Type B pancreatic cell (in vitro differentiated cells): ENCODE measurements around the gene SIPA1L3. TPM values are rescaled to one million over a fixed set of nuclear protein-coding genes. Genes with fewer than 3 reads are reported as not detected.

Source experiments
- DNase-seq: peaks from one replicate; pipeline ENCODE4 v3.0.0; 2021; ENCODE audit warnings: mixed read lengths; ENCODE audit not compliant: unreplicated experiment; ENCODE audit errors: extremely low spot score
- H3K27ac Mint-ChIP-seq: 2 replicates; pipeline ENCODE4 v1.8.0; 2021; ENCODE audit warnings: mild to moderate bottlenecking, mixed read lengths
- H3K27me3 Mint-ChIP-seq: 2 replicates; pipeline ENCODE4 v1.8.0; 2021; ENCODE audit warnings: mixed read lengths
- H3K36me3 Mint-ChIP-seq: 2 replicates; pipeline ENCODE4 v1.8.0; 2021; ENCODE audit warnings: mixed read lengths
- H3K4me1 Mint-ChIP-seq: one replicate; pipeline ENCODE4 v1.8.0; 2021; ENCODE audit warnings: mixed read lengths; ENCODE audit not compliant: unreplicated experiment
- H3K4me3 Mint-ChIP-seq: 2 replicates; pipeline ENCODE4 v1.8.0; 2021; ENCODE audit warnings: mild to moderate bottlenecking, mixed read lengths
- H3K9me3 Mint-ChIP-seq: 2 replicates; pipeline ENCODE4 v1.8.0; 2021; ENCODE audit warnings: mixed read lengths
- total RNA-seq: library from RNA; stranded (reverse); gene quantifications from 2 replicates; pipeline ENCODE4 v1.2.1, GENCODE V29; 2021; ENCODE audit warnings: low replicate concordance
- TF ChIP-seq, protein P1 (sequence below): fragments of 200-600 bp; sonication (generic); conservative IDR thresholded peaks from 2 replicates; pipeline ENCODE4 v1.5.0; 2021; ENCODE audit warnings: antibody characterized with exemption, mild to moderate bottlenecking

SIPA1L3 gene
- total RNA-seq, 1 donor from 2014 or later = 53.7 TPM

DNA sequence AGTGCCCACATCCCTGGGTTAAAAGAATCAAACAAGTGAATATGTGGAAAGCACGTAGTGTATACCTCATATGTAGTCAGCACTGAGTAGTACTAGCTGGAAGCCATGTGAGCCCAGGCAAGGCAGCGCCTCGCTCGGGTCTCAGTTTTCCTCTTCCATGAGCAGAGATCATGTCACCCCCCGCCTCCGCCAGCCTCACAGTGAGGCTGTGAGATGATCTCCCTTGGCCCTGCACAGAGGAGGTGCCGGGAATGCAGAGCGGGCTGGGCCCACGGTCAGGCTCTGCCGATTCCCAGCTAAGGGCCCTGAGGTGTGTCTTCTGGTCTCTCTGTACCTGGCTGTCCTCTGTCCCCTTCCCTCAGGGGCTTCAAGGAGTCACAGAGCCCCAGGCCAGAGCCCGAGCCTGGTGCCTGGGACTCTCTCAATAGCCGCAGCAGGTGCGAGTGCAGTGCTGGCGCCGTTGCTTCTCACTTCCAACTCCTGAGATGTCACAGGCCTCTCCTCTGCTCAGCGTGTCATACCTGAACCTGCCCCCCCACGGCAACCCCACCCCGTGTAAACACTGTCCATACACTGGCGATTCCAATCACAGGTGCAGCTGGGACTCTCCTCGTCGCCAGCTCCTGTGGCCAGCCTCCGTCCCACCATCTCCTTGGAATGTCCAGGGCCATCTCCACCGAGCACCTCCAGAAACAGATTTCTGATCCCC lies 290.1 kb downstream of the SIPA1L3 start:
- H3K4me3 Mint-ChIP-seq = no peak overlapping the region
- no peak for DNase-seq
- no peaks in the 10 kb centered on the region for H3K9me3 Mint-ChIP-seq
- peaks cover 4% of the 10 kb centered on the region for H3K36me3 Mint-ChIP-seq
- H3K27ac Mint-ChIP-seq = no peak overlapping the region
- TF ChIP-seq, protein P1, sequence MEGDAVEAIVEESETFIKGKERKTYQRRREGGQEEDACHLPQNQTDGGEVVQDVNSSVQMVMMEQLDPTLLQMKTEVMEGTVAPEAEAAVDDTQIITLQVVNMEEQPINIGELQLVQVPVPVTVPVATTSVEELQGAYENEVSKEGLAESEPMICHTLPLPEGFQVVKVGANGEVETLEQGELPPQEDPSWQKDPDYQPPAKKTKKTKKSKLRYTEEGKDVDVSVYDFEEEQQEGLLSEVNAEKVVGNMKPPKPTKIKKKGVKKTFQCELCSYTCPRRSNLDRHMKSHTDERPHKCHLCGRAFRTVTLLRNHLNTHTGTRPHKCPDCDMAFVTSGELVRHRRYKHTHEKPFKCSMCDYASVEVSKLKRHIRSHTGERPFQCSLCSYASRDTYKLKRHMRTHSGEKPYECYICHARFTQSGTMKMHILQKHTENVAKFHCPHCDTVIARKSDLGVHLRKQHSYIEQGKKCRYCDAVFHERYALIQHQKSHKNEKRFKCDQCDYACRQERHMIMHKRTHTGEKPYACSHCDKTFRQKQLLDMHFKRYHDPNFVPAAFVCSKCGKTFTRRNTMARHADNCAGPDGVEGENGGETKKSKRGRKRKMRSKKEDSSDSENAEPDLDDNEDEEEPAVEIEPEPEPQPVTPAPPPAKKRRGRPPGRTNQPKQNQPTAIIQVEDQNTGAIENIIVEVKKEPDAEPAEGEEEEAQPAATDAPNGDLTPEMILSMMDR = no peak
- H3K4me1 Mint-ChIP-seq = no peaks in the 10 kb centered on the region
- H3K27me3 Mint-ChIP-seq = no peaks in the 10 kb centered on the region

- Mint-ChIP-seq H3K27ac (no peak overlapping the region), H3K9me3 (no peaks in the 10 kb centered on the region), H3K4me3 (no peak overlapping the region), H3K36me3 (peaks cover 9% of the 10 kb centered on the region), H3K4me1 (peaks cover 5% of the 10 kb centered on the region), H3K27me3 (no peaks in the 10 kb centered on the region)
- no peak for DNase-seq
- TF ChIP-seq, protein P1 = no peak
Measured at GRCh38 chr19:38197937-38198704, 291.1 kb downstream of the SIPA1L3 start.

DNA sequence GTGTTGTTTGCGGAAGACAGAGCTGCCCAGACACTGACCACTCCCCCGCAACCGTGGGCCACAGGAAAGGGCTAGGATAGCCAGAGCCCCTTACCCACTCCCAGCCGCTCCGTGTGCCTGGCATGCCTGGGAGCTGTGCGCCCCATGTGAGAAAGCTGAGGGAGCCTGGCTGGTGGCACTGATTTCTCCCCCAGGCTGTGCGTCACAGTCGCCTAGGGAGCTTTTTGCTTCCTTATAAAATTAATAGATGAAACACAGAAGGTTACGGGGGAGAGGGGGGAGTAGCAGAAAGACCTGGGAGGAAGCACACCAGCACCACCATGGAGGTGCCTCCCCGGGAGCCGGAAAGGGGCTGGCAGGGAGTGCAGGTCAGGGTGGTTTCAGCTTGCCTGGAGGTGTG lies 292.3 kb downstream of the SIPA1L3 start:
- Mint-ChIP-seq H3K9me3 (no peaks in the 10 kb centered on the region), H3K36me3 (peaks cover 9% of the 10 kb centered on the region), H3K4me1 (peaks cover 5% of the 10 kb centered on the region), H3K27me3 (no peaks in the 10 kb centered on the region), H3K27ac (no peak overlapping the region), H3K4me3 (no peak overlapping the region)
- TF ChIP-seq, protein P1 = no peak
- no peak for DNase-seq

- peaks cover 9% of the 10 kb centered on the region for H3K36me3 Mint-ChIP-seq
- no peak overlapping the region for H3K27ac Mint-ChIP-seq
- peaks cover 5% of the 10 kb centered on the region for H3K4me1 Mint-ChIP-seq
- TF ChIP-seq, protein P1 = no peak
- H3K27me3 Mint-ChIP-seq = no peaks in the 10 kb centered on the region
- DNase-seq = no peak
- no peaks in the 10 kb centered on the region for H3K9me3 Mint-ChIP-seq
- H3K4me3 Mint-ChIP-seq = no peak overlapping the region
Measured at GRCh38 chr19:38201731-38202130, 294.7 kb downstream of the SIPA1L3 start.

DNA sequence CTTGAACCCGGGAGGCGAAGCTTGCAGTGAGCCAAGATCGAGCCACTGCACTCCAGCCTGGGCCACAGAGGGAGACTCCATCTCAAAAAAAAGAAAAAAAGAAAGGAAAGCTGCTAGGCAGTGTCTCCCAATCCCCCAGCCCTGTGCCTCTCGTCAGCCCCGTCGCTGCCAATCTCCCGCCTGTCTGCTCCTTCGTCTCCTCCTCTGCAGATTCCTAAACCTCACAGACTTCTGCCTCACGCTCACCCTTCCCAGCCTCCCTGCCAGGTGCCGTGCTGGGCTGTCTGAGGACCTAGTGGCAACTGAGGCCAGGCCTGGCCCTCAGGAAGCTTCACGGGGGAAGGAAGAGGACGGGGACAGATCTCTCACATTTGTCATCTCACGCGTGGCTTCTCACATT lies 295.5 kb downstream of the SIPA1L3 start:
- peaks cover 5% of the 10 kb centered on the region for H3K4me1 Mint-ChIP-seq
- no peak overlapping the region for H3K27ac Mint-ChIP-seq
- no peaks in the 10 kb centered on the region for H3K9me3 Mint-ChIP-seq

More for the DNA sequence above, 295.5 kb downstream of the SIPA1L3 start:
- Mint-ChIP-seq H3K27me3 (no peaks in the 10 kb centered on the region), H3K36me3 (peaks cover 9% of the 10 kb centered on the region), H3K4me3 (no peak overlapping the region)
- TF ChIP-seq, protein P1 = no peak
- no peak for DNase-seq
